Ovary (tissue), 9 donors: ENCODE results near the gene CFP. TPM values are rescaled to one million over a fixed set of nuclear protein-coding genes. Genes with fewer than 3 reads are reported as not detected.

Source experiments
- DNase-seq, 5 donors: peaks; one replicate each; pipeline ENCODE4 v3.0.0-alpha.2; 2019 to 2020
- H3K27ac ChIP-seq, 2 donors: fragments of 200-600 bp; one replicate each; pipeline versions ENCODE4 v1.5.1 to v1.8.0; 2019 to 2022
- H3K27me3 ChIP-seq: fragments of 200-600 bp; one replicate; pipeline ENCODE4 v1.8.0; 2022
- H3K36me3 ChIP-seq: fragments of 200-600 bp; sonication (generic); one replicate; pipeline ENCODE4 v1.5.1; 2019
- H3K4me1 ChIP-seq: one replicate; pipeline ENCODE4 v1.8.1; 2013; ENCODE audit warnings: mild to moderate bottlenecking, moderate library complexity; ENCODE audit not compliant: insufficient read depth
- H3K4me3 ChIP-seq: fragments of 200-600 bp; sonication (generic); one replicate; pipeline ENCODE4 v1.5.1; 2017
- H3K9me3 ChIP-seq, 2 donors: fragments of 200-600 bp in 1 of 2; sonication (generic) in 1 of 2; one replicate each; pipeline versions ENCODE4 v1.5.1 to v1.8.1; 2013 to 2019; ENCODE audit warnings: mild to moderate bottlenecking in 1 of 2, moderate library complexity in 1 of 2
- EP300 ChIP-seq: sonication (generic); formaldehyde crosslinking; IDR thresholded peaks from one replicate; pipeline ENCODE4 v1.6.1; 2017; ENCODE audit warnings: antibody characterized with exemption
- POLR2A ChIP-seq: fragments of 450-650 bp; IDR thresholded peaks from one replicate; pipeline ENCODE4 v1.6.1; 2017; ENCODE audit warnings: antibody characterized with exemption, mild to moderate bottlenecking, moderate library complexity
- WGBS, 3 donors: extraction: QIAGEN DNeasy Blood & Tissue Kit in 1 of 3; methylation state at CpG; one replicate each; pipeline versions ENCODE4 v1.1.5 to v1.1.7; 2013 to 2017; 5-methylcytosine and 5-hydroxymethylcytosine counted together
- intact Hi-C, 4 donors: fragments of 100-400 bp; cut with DNase I; formaldehyde crosslinking; loops; one replicate each; pipeline versions ENCODE4 v1.11.0 to v1.15.1; 2022 to 2023
- polyA plus RNA-seq, 2 donors: library from polyadenylated mRNA; stranded (reverse); fragments of 200-250 nt in 1 of 2; fragments of 350-450 nt in 1 of 2; fragmentation: Illumina TruSeq in 1 of 2; extraction: RNeasy Lipid Tissue Mini Kit (QIAGEN cat#74804) in 1 of 2; gene quantifications; one replicate each; pipeline ENCODE4 v1.2.3, GENCODE V29; 2013 to 2014
- total RNA-seq, 7 donors: library from RNA; depleted of rRNA in 2 of 7; stranded (reverse); fragments of >200 nt in 2 of 7; fragmentation: NEBNext Ultra II Directional in 3 of 7; extraction: Animal tissue kit (Norgen Biotek cat#: 25700) in 3 of 7; gene quantifications; one replicate each; pipeline versions ENCODE4 v1.1.0 to v1.2.4, GENCODE V29; 2016 to 2023
- TF ChIP-seq, protein P1 (sequence below), 3 donors: fragments of 450-650 bp in 2 of 3; fragments of 200-600 bp in 1 of 3; IDR thresholded peaks; one replicate each; pipeline versions ENCODE4 v1.5.1 to v1.8.0; 2016 to 2022; ENCODE audit warnings: antibody characterized with exemption in 3 of 3, mild to moderate bottlenecking in 1 of 3
- donor health status: DM: no; HTN: no; CAD: no; lungs with moderate emphysema.
- donor health status: DM: no; HTN: no; CAD: no.
- donor health status: Bipolar disorder and iron deficiency.
- donor health status: DM: yes; HTN: yes; CAD: no.
- donor health status: DM: no; HTN: no; CAD: no.
- donor health status: DM: yes; HTN: yes; CAD: no.

The CFP gene
- total and polyA plus RNA-seq, 9 donors: 0.72 to 3.2 (median 1.6) TPM

DNA sequence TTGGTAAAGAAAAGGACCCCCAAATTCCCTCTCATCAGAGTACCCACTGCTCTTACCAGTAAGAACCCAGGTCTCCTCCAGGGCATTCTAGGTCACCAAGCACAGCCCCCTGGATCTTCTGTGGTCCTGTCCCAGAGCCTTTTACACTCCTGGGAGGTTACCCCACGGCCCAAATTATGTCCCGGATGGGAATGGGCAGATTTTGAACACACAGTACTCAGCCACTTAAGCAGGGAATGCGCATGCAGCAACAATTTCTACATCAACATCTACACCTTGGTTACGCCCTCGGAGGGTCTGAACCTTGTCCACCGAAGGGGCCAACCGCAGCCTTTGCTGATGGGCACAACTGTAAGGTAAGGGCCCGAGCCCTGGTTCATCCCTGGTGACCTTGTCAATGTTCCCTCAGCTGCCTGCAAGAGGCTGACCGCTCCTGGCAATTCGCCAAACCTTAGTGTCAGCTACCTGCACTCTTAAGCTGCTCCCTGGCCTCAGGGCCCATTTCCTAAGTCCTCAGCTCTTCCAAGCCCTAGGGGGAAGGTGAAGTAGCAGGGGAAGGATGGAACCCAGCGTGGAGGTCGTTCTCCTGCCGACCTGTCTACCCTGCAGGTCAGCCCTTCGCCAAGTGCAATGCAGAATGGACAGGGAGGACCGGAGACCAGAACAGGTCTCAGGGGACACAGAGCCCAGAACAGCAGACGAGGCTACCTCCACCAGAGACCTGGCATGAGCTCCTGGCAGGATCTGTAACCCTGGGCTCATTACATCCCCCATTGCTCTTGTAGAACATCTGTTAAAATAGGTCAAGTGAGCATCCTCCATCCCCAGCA lies 41.6 kb downstream of the CFP start:
- TF ChIP-seq EP300: no peak
- H3K4me3 ChIP-seq: no peak overlapping the region
- no peaks in the 10 kb centered on the region for H3K36me3 ChIP-seq
- no peaks in the 10 kb centered on the region for H3K27me3 ChIP-seq
- peaks cover 2% of the 10 kb centered on the region for H3K4me1 ChIP-seq
- no peaks in the 10 kb centered on the region for H3K9me3 ChIP-seq
- H3K27ac ChIP-seq: no peak overlapping the region
- DNase-seq: peak in 1 of 5 donors; percentile 36
- intact Hi-C loops: no loop called here
- WGBS, 3 donors: 73 to 77% (median 75%) methylated on average over 16 of the region's 16 CpGs

DNA sequence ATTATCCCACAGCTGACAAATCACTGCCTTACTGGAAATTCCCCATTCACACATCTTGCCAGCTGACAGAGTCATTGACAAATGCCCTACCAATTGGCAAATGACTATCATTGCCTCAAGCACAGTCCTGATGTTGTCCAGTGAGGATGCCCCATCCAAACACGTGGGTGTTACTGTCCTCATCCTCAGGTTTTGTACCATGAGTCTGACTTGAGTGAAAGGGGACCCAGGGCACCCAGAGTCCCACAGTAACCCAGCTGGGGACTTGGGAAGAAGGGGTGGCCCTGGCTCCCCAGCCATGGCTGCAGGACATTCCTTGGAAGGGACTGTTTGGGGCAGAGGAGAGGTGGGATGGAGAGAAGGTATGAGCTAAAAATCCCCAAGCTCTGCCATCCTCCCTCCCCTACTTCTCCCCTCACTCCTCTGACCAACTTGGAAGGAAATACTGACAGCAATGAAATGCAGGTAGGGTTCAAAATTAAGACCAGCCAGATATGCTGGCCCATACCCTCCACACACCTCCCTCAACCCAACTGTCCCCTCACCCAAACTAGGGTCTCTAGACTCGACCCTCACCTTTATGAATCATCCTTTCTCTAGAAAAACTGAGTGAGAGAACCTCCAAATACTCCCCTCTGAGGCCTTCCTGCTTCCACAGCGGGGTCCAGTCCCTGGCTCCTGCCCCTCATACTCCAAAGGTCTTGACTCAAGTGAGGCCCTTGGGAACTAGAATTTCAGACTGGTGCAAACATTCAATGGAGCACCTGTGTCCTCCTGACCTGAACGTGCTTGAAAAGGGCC lies 42.4 kb downstream of the CFP start:
- no peak overlapping the region for H3K4me3 ChIP-seq
- no peaks in the 10 kb centered on the region for H3K36me3 ChIP-seq
- H3K9me3 ChIP-seq: no peaks in the 10 kb centered on the region
- TF ChIP-seq POLR2A (no peak), EP300 (no peak)
- TF ChIP-seq, protein P1, sequence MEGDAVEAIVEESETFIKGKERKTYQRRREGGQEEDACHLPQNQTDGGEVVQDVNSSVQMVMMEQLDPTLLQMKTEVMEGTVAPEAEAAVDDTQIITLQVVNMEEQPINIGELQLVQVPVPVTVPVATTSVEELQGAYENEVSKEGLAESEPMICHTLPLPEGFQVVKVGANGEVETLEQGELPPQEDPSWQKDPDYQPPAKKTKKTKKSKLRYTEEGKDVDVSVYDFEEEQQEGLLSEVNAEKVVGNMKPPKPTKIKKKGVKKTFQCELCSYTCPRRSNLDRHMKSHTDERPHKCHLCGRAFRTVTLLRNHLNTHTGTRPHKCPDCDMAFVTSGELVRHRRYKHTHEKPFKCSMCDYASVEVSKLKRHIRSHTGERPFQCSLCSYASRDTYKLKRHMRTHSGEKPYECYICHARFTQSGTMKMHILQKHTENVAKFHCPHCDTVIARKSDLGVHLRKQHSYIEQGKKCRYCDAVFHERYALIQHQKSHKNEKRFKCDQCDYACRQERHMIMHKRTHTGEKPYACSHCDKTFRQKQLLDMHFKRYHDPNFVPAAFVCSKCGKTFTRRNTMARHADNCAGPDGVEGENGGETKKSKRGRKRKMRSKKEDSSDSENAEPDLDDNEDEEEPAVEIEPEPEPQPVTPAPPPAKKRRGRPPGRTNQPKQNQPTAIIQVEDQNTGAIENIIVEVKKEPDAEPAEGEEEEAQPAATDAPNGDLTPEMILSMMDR (IDR thresholded peaks at IDR 0.05): no peak
- no peaks in the 10 kb centered on the region for H3K27me3 ChIP-seq
- peaks cover 3% of the 10 kb centered on the region for H3K4me1 ChIP-seq
- no peak for DNase-seq
- intact Hi-C loops: no loop called here
- no peak overlapping the region for H3K27ac ChIP-seq
- 34 to 44% (median 37%) methylated on average over 4 of the region's 4 CpGs for WGBS, 3 donors

DNA sequence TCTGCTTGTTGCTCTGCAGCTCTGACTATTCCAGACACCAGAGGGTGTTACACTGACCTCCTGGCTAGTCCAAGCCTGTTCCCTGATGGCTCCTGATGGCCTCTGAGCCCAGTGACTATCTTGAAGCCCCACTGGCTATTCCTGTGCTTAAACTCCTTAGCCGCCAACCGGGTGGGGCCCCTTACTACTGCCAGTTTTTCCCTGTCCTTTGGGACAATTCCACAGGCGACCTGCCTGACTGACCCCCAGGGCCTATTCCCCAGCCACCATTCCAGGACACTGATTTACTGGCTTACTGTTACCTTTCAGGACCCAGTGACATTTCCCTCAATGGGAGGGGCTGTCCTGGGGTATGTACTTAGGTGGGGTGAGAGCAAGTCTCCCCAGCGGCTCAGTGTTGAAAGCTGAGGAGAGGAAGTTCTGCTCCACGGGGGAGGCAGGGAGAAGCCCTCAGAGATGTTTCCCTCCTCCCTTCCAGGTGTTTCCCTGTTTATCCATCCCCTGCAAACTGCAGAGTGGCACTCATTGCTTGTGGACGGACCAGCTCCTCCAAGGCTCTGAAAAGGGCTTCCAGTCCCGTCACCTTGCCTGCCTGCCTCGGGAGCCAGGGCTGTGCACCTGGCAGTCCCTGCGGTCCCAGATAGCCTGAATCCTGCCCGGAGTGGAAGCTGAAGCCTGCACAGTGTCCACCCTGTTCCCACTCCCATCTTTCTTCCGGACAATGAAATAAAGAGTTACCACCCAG lies 43.5 kb downstream of the CFP start:
- Histone ChIP-seq H3K4me3 (no peak overlapping the region), H3K27ac (peak overlapping the region in 1 of 2 donors; percentile 42), H3K4me1 (peaks cover 4% of the 10 kb centered on the region), H3K9me3 (no peaks in the 10 kb centered on the region), H3K27me3 (no peaks in the 10 kb centered on the region), H3K36me3 (no peaks in the 10 kb centered on the region)
- DNase-seq: peak in 1 of 5 donors; percentile 18
- intact Hi-C loops: no loop called here
- 59 to 69% (median 66%) methylated on average over 11 of the region's 11 CpGs for WGBS, 3 donors
- TF ChIP-seq, protein P1 (IDR thresholded peaks at IDR 0.05): no peak
- TF ChIP-seq POLR2A (no peak), EP300 (no peak)

DNA sequence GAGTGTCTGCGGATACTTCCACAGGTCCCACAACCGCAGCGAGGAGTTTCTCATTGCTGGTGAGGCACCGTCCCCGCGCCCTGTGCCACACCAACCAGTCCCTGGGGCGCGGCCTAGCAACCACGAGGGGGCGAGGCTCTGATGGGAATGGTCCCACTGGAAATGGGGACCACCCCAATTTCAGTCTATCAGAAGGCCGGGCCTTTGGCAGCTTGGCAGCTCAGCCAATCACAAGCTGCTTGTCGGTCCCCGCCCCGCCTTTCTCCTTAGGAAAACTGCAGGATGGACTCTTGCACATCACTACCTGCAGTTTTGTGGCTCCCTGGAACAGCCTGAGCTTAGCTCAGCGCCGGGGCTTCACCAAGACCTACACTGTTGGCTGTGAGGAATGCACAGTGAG lies 44.5 kb downstream of the CFP start:
- TF ChIP-seq EP300 (no peak), POLR2A (no peak)
- TF ChIP-seq, protein P1 (IDR thresholded peaks at IDR 0.05): no peak
- H3K4me3 ChIP-seq: no peak overlapping the region
- peak overlapping the region; percentile 40 to 42 for H3K27ac ChIP-seq
- peaks cover 4% of the 10 kb centered on the region for H3K4me1 ChIP-seq
- WGBS, 3 donors: 36 to 45% (median 39%) methylated on average over 12 to 16 of the region's 16 CpGs
- intact Hi-C loops: no loop called here
- no peaks in the 10 kb centered on the region for H3K9me3 ChIP-seq
- H3K36me3 ChIP-seq: no peaks in the 10 kb centered on the region
- H3K27me3 ChIP-seq: no peaks in the 10 kb centered on the region
- peak in 1 of 5 donors; percentile 22 for DNase-seq
